Hepatocyte (in vitro differentiated cells): ENCODE results near the gene TMEM60. TPM values are rescaled to one million over a fixed set of nuclear protein-coding genes. Genes with fewer than 3 reads are reported as not detected.

Experiments
- DNase-seq: peaks from one replicate; pipeline ENCODE4 v3.0.0-alpha.2; 2016; ENCODE audit warnings: low spot score
- H2AFZ ChIP-seq: fragments of 200-600 bp; sonication (generic); 2 replicates; pipeline ENCODE4 v1.6.0; 2016; ENCODE audit warnings: antibody characterized with exemption, mild to moderate bottlenecking
- H3K27ac ChIP-seq: fragments of 200-600 bp; sonication (generic); 2 replicates; pipeline ENCODE4 v1.5.1; 2016; ENCODE audit warnings: mild to moderate bottlenecking
- H3K27me3 ChIP-seq: fragments of 200-600 bp; sonication (generic); 2 replicates; pipeline ENCODE4 v1.6.1; 2016
- H3K36me3 ChIP-seq: fragments of 200-600 bp; sonication (generic); replicated peaks from 2 replicates; pipeline ENCODE4 v1.5.1; 2016; ENCODE audit warnings: low read depth; ENCODE audit not compliant: insufficient read depth
- H3K4me1 ChIP-seq: fragments of 200-600 bp; sonication (generic); 2 replicates; pipeline ENCODE4 v1.5.1; 2016; ENCODE audit warnings: mild to moderate bottlenecking, moderate library complexity; ENCODE audit not compliant: insufficient read depth
- H3K4me2 ChIP-seq: fragments of 200-600 bp; sonication (generic); 2 replicates; pipeline ENCODE4 v1.6.0; 2016
- H3K4me3 ChIP-seq: fragments of 200-600 bp; sonication (generic); 2 replicates; pipeline ENCODE4 v1.5.1; 2016; ENCODE audit warnings: mild to moderate bottlenecking
- H3K79me2 ChIP-seq: fragments of 200-600 bp; sonication (generic); 2 replicates; pipeline ENCODE4 v1.6.0; 2017; ENCODE audit warnings: mild to moderate bottlenecking
- H3K9me2 ChIP-seq: fragments of 200-600 bp; sonication (generic); replicated peaks from 2 replicates; pipeline ENCODE4 v1.6.0; 2017; ENCODE audit warnings: mild to moderate bottlenecking; ENCODE audit not compliant: insufficient read depth
- H3K9me3 ChIP-seq: fragments of 200-600 bp; sonication (generic); 2 replicates; pipeline ENCODE4 v1.5.1; 2016; ENCODE audit warnings: low read depth, mild to moderate bottlenecking
- H4K20me1 ChIP-seq: fragments of 200-600 bp; sonication (generic); 2 replicates; pipeline ENCODE4 v1.6.0; 2016; ENCODE audit warnings: mild to moderate bottlenecking; ENCODE audit not compliant: insufficient read depth, poor library complexity, severe bottlenecking
- EZH2 ChIP-seq: fragments of 200-600 bp; sonication (generic); IDR thresholded peaks from 2 replicates; pipeline ENCODE4 v1.6.1; 2016; ENCODE audit warnings: antibody characterized with exemption, mild to moderate bottlenecking, borderline replicate concordance
- EZH2phosphoT487 ChIP-seq: fragments of 200-600 bp; sonication (generic); IDR thresholded peaks from one replicate; pipeline ENCODE4 v1.6.1; 2018; ENCODE audit warnings: antibody characterized with exemption, mild to moderate bottlenecking, low read depth, moderate library complexity; ENCODE audit not compliant: unreplicated experiment, severe bottlenecking
- WGBS: methylation state at CpG from one replicate; pipeline ENCODE4 v1.1.6; 2016; ENCODE audit warnings: low lambda C conversion rate; ENCODE audit errors: missing lambda C conversion rate; 5-methylcytosine and 5-hydroxymethylcytosine counted together
- polyA plus RNA-seq: library from polyadenylated mRNA; unstranded; fragments of >200 nt; fragmentation: Nextera tagmentation; extraction: Ambion mirVana; gene quantifications from 2 replicates; pipeline ENCODE4 v1.2.1, GENCODE V29; 2016
- total RNA-seq: library from RNA; depleted of rRNA; stranded (reverse); fragments of >200 nt; gene quantifications from 2 replicates; pipeline ENCODE4 v1.2.3, GENCODE V29; 2014
- TF ChIP-seq, protein P1 (sequence below): fragments of 200-600 bp; sonication (generic); IDR thresholded peaks from 2 replicates; pipeline ENCODE4 v1.5.1; 2016; ENCODE audit warnings: antibody characterized with exemption, mild to moderate bottlenecking; ENCODE audit not compliant: poor library complexity

Gene TMEM60
- total and polyA plus RNA-seq, 2 experiments from 2014 or later: 24.2 to 29.9 TPM

- H3K4me1 ChIP-seq: peaks cover 14% of the 10 kb centered on the region
- H2AFZ ChIP-seq: no peak overlapping the region
- H4K20me1 ChIP-seq: no peaks in the 10 kb centered on the region
- no peaks in the 10 kb centered on the region for H3K27me3 ChIP-seq
- H3K4me2 ChIP-seq: peak overlapping the region; percentile 15
- TF ChIP-seq EZH2phosphoT487: no peak
- TF ChIP-seq, protein P1, sequence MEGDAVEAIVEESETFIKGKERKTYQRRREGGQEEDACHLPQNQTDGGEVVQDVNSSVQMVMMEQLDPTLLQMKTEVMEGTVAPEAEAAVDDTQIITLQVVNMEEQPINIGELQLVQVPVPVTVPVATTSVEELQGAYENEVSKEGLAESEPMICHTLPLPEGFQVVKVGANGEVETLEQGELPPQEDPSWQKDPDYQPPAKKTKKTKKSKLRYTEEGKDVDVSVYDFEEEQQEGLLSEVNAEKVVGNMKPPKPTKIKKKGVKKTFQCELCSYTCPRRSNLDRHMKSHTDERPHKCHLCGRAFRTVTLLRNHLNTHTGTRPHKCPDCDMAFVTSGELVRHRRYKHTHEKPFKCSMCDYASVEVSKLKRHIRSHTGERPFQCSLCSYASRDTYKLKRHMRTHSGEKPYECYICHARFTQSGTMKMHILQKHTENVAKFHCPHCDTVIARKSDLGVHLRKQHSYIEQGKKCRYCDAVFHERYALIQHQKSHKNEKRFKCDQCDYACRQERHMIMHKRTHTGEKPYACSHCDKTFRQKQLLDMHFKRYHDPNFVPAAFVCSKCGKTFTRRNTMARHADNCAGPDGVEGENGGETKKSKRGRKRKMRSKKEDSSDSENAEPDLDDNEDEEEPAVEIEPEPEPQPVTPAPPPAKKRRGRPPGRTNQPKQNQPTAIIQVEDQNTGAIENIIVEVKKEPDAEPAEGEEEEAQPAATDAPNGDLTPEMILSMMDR: no peak
- TF ChIP-seq EZH2: no peak
- no peaks in the 10 kb centered on the region for H3K36me3 ChIP-seq
- WGBS: 77% methylated on average over 2 of the region's 2 CpGs
- no peaks in the 10 kb centered on the region for H3K9me2 ChIP-seq
- no peaks in the 10 kb centered on the region for H3K9me3 ChIP-seq
- peak overlapping the region; percentile 53 for H3K27ac ChIP-seq
- DNase-seq: no peak
- H3K4me3 ChIP-seq: no peak overlapping the region
- H3K79me2 ChIP-seq: peaks cover 36% of the 10 kb centered on the region
Observed at GRCh38 chr7:77791956-77792355, 6.3 kb downstream of the TMEM60 start.

DNA sequence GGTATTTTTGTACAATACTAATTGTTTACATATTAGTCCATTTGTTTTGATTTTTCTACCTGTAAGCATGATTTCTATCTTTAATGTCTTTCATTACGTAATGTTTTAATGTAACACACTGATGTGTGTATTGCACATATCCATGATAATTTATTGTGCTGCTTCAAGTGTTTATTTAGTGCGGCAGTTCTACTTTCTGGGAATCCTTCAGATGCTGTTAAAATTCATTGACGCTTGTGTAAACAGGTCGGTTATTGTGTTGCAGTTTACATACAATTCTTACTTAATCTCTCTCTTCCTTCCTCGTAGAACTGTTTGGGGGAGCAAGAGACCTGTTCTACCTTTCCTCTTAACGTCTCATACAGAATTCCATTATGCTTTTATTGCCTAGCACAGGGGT, 6.9 kb downstream of the TMEM60 start:
- Histone ChIP-seq H3K9me2 (no peaks in the 10 kb centered on the region), H3K36me3 (no peaks in the 10 kb centered on the region), H3K4me2 (peak overlapping the region; percentile 15), H4K20me1 (no peaks in the 10 kb centered on the region), H3K4me3 (no peak overlapping the region), H2AFZ (no peak overlapping the region), H3K27ac (peak overlapping the region; percentile 53), H3K27me3 (no peaks in the 10 kb centered on the region), H3K4me1 (peaks cover 11% of the 10 kb centered on the region), H3K79me2 (peaks cover 30% of the 10 kb centered on the region), H3K9me3 (no peaks in the 10 kb centered on the region)
- TF ChIP-seq, protein P1: no peak
- TF ChIP-seq EZH2: no peak
- TF ChIP-seq EZH2phosphoT487: no peak
- no peak for DNase-seq
- WGBS: 39% methylated on average over 6 of the region's 6 CpGs

- peaks cover 4% of the 10 kb centered on the region for H3K79me2 ChIP-seq
- no peaks in the 10 kb centered on the region for H4K20me1 ChIP-seq
- H3K9me2 ChIP-seq: no peaks in the 10 kb centered on the region
- no peak for DNase-seq
- no peak overlapping the region for H3K27ac ChIP-seq
- no peaks in the 10 kb centered on the region for H3K9me3 ChIP-seq
- no peak overlapping the region for H3K4me3 ChIP-seq
- H3K4me2 ChIP-seq: no peak overlapping the region
- WGBS: 98% methylated on average over 2 of the region's 2 CpGs
- H3K36me3 ChIP-seq: no peaks in the 10 kb centered on the region
- H2AFZ ChIP-seq: no peak overlapping the region
- H3K4me1 ChIP-seq: peaks cover 11% of the 10 kb centered on the region
- TF ChIP-seq EZH2: no peak
- no peak for TF ChIP-seq EZH2phosphoT487
- TF ChIP-seq, protein P1: no peak
- H3K27me3 ChIP-seq: no peaks in the 10 kb centered on the region
Observed at GRCh38 chr7:77788327-77788902, 9.8 kb downstream of the TMEM60 start.

DNA sequence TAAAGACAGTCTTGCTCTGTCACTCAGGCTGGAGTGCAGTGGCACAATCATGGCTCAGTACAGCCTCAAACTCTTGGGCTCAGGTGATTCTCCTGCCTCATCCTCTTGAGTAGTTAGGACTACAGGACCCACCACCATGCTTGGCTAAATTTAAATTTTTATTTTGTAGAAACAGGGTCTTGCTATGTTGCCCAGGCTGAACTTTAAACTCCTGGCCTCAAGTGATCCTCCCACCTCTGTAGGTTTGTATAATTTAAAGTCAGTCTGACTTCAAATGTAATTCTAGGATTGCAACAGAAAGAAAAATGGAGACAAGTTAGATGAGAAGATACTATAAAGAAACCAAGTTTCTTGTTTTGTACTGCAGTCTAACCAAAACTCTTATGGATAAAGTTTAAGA, 11.5 kb downstream of the TMEM60 start:
- Histone ChIP-seq H3K9me2 (no peaks in the 10 kb centered on the region), H4K20me1 (no peaks in the 10 kb centered on the region), H3K4me1 (peaks cover 4% of the 10 kb centered on the region), H3K27ac (no peak overlapping the region), H3K79me2 (no peaks in the 10 kb centered on the region), H3K9me3 (no peaks in the 10 kb centered on the region), H3K4me2 (no peak overlapping the region), H3K36me3 (peaks cover 3% of the 10 kb centered on the region), H3K27me3 (no peaks in the 10 kb centered on the region), H3K4me3 (no peak overlapping the region), H2AFZ (no peak overlapping the region)
- TF ChIP-seq, protein P1: no peak
- TF ChIP-seq EZH2 (no peak), EZH2phosphoT487 (no peak)
- DNase-seq: no peak
